ACHN (cell line): ENCODE data around the gene SLC22A14.
"Not testable (repeated sequence)": the region's sequence is repeated elsewhere in the genome, so short reads cannot be mapped to it uniquely, and the experiment has no call there.

Experiments used
- DNase-seq: peaks from one replicate; pipeline ENCODE4 v3.0.0-alpha.2; 2015
- in situ Hi-C: cut with HindIII; loops from 2 replicates; pipeline ENCODE4 v1.10.0; 2017; ENCODE audit warnings: low sequenced_read_pairs, low pct_ligation_motif_present, low pct_unique_long_range_greater_than_20kb

SLC22A14 gene

GRCh38 chr3:38307599-38307998 lies 25.5 kb downstream of the SLC22A14 start:
- in situ Hi-C loops = no loop called here
- DNase-seq = no peak

- no peak for DNase-seq
- in situ Hi-C loops = no loop called here
These were observed 26.4 kb downstream of the SLC22A14 start for GRCh38 chr3:38308456-38308855.

GRCh38 chr3:38311476-38311875 lies 29.4 kb downstream of the SLC22A14 start:
- in situ Hi-C loops = no loop called here
- DNase-seq = no peak

- in situ Hi-C loops = no loop called here
- no peak for DNase-seq
These were observed 29.8 kb downstream of the SLC22A14 start for GRCh38 chr3:38311941-38312340.

- no peak for DNase-seq
- in situ Hi-C loops = no loop called here
These were observed 30.3 kb downstream of the SLC22A14 start for GRCh38 chr3:38312356-38312755.

- in situ Hi-C loops = no loop called here
- DNase-seq = no peak
These were observed 31.2 kb downstream of the SLC22A14 start for GRCh38 chr3:38313263-38313662.

- no peak for DNase-seq
- in situ Hi-C loops = no loop called here
These were observed 31.6 kb downstream of the SLC22A14 start for GRCh38 chr3:38313695-38314094.

- in situ Hi-C loops = no loop called here
- no peak for DNase-seq
These were observed 32.1 kb downstream of the SLC22A14 start for GRCh38 chr3:38314112-38314763.

- in situ Hi-C loops = no loop called here
These were observed 32.8 kb downstream of the SLC22A14 start for GRCh38 chr3:38314764-38315487.

GRCh38 chr3:38315488-38316230 lies 33.6 kb downstream of the SLC22A14 start:
- in situ Hi-C loops = no loop called here
- DNase-seq = no peak

More at GRCh38 chr3:38314764-38315487, 32.8 kb downstream of the SLC22A14 start:
- DNase-seq = no peak

GRCh38 chr3:38316356-38317191 lies 34.5 kb downstream of the SLC22A14 start:
- in situ Hi-C loops = no loop called here
- no peak for DNase-seq

GRCh38 chr3:38317192-38317759 lies 35.2 kb downstream of the SLC22A14 start:
- in situ Hi-C loops = no loop called here
- no peak for DNase-seq

GRCh38 chr3:38318766-38319671 lies 36.9 kb downstream of the SLC22A14 start:
- DNase-seq = no peak
- in situ Hi-C loops = no loop called here

- in situ Hi-C loops, DNase-seq: not testable (repeated sequence)
These were observed 38.5 kb downstream of the SLC22A14 start for GRCh38 chr3:38320638-38321037.

GRCh38 chr3:38323060-38323459 lies 41.0 kb downstream of the SLC22A14 start:
- no peak for DNase-seq
- in situ Hi-C loops = no loop called here

GRCh38 chr3:38325256-38325655 lies 43.2 kb downstream of the SLC22A14 start:
- in situ Hi-C loops = no loop called here

GRCh38 chr3:38327335-38328009 lies 45.4 kb downstream of the SLC22A14 start:
- no peak for DNase-seq
- in situ Hi-C loops = no loop called here

More at GRCh38 chr3:38325256-38325655, 43.2 kb downstream of the SLC22A14 start:
- no peak for DNase-seq
